Bronchial epithelial cell (primary cell): ENCODE measurements around the gene AHDC1. TPM values are rescaled to one million over a fixed set of nuclear protein-coding genes. Genes with fewer than 3 reads are reported as not detected.
A peak's percentile ranks its signal among the peaks of the same experiment; 100 is the strongest.

Source experiments
- DNase-seq: peaks from one replicate; pipeline ENCODE4 v3.0.0-alpha.2; 2010; ENCODE audit warnings: low read depth
- FAIRE-seq: peaks from 2 replicates; lab custom pipeline; 2011; peaks lifted over from hg19 to GRCh38; lab: Jason Lieb, UNC
- H3K27me3 ChIP-seq: 2 replicates; pipeline ENCODE4 v1.5.1; 2011; ENCODE audit warnings: low read length; ENCODE audit not compliant: control insufficient read depth, insufficient read depth
- H3K36me3 ChIP-seq: 2 replicates; pipeline ENCODE4 v1.5.1; 2011; ENCODE audit warnings: low read length; ENCODE audit not compliant: control insufficient read depth, insufficient read depth
- H3K4me3 ChIP-seq: 2 replicates; pipeline ENCODE4 v1.5.1; 2011; ENCODE audit warnings: mild to moderate bottlenecking, low read depth, low read length, control low read depth
- total RNA-seq: library from RNA; depleted of rRNA; stranded (reverse); fragments of >200 nt; gene quantifications from 2 replicates; pipeline ENCODE4 v1.2.1, GENCODE V29; 2014
- TF ChIP-seq, protein P1 (sequence below): IDR thresholded peaks from 2 replicates; pipeline ENCODE4 v1.5.1; 2011; ENCODE audit warnings: mild to moderate bottlenecking, moderate library complexity, low read length, control low read depth, inconsistent platforms; ENCODE audit not compliant: insufficient read depth, severe bottlenecking

Gene AHDC1
- total RNA-seq, 1 donor from 2014 or later, result 5.0 TPM

DNA sequence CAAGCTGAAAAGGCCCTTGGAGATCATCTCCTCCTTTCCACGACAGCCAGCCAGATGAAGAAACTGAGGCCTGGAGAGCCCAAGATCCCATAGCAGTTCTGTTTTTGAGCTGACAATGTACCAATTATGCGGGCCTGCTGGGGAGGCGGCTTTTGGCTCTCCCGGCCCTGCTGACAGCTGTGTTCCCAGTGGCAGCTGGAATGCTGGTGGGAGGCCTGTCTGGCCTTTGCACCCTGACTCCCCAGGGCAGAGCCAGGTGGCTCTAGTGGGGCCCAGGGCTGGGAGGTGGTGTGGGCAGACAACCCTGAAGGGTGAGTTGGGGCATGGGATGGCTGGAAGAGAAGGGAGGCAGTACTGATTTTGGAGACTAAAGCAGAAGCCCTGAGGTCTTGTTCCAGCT is 83.3 kb downstream of the AHDC1 start:
- H3K36me3 ChIP-seq, result no peaks in the 10 kb centered on the region
- TF ChIP-seq, protein P1, sequence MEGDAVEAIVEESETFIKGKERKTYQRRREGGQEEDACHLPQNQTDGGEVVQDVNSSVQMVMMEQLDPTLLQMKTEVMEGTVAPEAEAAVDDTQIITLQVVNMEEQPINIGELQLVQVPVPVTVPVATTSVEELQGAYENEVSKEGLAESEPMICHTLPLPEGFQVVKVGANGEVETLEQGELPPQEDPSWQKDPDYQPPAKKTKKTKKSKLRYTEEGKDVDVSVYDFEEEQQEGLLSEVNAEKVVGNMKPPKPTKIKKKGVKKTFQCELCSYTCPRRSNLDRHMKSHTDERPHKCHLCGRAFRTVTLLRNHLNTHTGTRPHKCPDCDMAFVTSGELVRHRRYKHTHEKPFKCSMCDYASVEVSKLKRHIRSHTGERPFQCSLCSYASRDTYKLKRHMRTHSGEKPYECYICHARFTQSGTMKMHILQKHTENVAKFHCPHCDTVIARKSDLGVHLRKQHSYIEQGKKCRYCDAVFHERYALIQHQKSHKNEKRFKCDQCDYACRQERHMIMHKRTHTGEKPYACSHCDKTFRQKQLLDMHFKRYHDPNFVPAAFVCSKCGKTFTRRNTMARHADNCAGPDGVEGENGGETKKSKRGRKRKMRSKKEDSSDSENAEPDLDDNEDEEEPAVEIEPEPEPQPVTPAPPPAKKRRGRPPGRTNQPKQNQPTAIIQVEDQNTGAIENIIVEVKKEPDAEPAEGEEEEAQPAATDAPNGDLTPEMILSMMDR, result no peak
- DNase-seq (no peak), FAIRE-seq (no peak)
- no peaks in the 10 kb centered on the region for H3K27me3 ChIP-seq
- no peak overlapping the region for H3K4me3 ChIP-seq

DNA sequence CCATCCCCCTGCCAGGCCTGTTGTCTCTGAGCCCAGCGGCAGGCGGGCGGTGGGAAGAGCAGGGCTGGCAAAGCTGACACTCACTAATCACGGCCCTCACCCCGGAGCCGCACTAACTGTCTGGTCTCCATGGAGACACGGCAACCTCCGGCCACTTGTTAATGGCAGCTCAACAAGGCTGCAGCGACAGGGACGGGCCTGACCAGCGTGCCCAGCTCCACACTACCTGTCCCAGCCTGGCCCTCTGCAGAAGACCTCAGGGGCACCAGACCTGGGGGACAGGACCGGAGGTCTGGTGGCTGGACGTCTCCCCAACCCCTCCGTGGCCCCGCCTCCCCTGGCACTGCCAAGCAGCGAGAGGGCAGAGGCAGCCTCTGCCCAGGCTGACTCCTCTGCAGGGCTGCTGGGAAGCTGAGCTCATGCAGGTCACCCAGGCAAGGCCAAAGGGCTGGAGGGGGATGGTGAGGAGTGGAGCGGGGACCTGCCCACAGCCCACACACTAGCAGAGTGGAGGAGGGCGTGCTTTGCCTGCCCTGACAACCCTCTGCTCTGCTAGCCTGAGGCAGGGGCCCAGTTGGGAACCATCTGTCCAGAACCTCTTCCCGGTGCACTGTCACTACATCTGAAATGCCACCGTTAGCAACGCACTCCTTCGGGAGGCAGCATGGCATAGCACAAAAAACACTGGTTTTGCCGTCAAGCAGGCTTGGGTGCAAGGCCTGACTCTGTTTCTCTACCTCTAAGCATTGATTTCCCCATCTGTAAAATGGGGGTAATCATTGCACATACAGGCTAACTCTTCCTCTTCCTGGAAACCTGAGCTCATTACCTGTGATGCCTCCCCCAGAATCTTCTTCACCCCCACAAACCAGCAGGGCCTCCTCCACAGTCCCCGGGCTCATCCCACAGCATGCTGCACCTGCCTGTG is 84.3 kb downstream of the AHDC1 start:
- H3K27me3 ChIP-seq, result no peaks in the 10 kb centered on the region
- TF ChIP-seq, protein P1, result no peak
- DNase-seq (no peak), FAIRE-seq (no peak)
- no peak overlapping the region for H3K4me3 ChIP-seq
- no peaks in the 10 kb centered on the region for H3K36me3 ChIP-seq

DNA sequence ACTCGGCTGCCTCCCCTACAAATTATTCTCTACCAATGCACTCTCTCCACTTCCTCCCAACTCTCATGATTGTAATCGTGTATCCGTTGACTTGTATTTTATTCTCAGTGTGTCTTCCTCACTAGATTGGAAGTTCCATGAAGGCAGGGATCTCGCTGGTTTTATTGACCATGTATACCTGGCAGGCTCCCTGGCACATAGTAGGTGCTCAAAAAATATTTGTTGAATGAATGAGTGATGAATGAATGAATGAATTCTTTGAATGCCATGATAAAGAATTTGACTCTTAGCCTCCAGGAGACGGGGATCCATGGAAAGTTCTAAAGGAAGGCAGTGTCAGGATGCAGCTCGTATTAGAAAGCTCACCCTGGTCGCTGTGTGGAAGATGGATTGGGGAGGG is 85.1 kb downstream of the AHDC1 start:
- no peak for FAIRE-seq
- Histone ChIP-seq H3K27me3 (no peaks in the 10 kb centered on the region), H3K36me3 (no peaks in the 10 kb centered on the region), H3K4me3 (no peak overlapping the region)
- DNase-seq, result no peak
- TF ChIP-seq, protein P1, result no peak

DNA sequence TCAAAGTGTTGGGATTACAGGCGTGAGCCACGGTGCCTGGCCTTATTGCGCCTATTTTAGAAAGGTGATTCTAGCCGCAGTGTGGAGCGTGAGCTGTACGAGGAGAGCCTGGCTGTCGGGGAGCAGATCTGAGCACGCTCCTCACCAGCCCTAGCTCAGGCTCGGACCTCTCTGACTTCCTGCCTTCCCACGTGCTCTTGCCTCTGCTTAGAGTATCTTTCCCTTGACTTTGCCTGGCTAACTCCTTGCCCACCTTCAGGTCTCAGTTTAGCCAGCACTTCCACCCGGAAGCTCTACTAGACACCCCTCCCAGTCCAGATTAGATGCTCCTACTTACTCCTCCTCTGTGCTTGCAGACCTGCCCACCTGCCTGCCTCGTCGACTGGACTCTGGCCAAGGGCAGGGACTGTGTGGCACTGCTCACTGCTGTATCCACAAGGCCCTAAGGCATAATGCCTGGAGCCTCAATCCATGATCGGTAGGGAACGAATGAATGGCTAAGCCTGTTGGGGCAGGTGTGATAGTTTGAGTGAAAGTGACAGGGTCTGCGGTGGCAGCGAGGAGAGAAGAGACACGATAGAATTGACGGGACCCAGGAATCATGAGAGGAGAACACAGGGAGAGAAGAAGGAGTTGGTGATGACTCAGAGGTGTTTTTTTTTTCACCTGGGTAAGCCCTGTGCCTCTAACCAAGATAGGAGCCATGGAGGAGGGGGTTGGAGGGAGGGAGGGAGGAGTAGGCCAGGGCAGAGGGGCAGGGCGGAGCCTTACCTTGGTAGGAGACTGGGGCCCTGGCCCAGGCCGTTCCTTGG is 85.8 kb downstream of the AHDC1 start:
- TF ChIP-seq, protein P1, result no peak
- H3K27me3 ChIP-seq, result no peaks in the 10 kb centered on the region
- FAIRE-seq (peak; percentile 73), DNase-seq (peak; percentile 89)
- no peak overlapping the region for H3K4me3 ChIP-seq
- no peaks in the 10 kb centered on the region for H3K36me3 ChIP-seq

DNA sequence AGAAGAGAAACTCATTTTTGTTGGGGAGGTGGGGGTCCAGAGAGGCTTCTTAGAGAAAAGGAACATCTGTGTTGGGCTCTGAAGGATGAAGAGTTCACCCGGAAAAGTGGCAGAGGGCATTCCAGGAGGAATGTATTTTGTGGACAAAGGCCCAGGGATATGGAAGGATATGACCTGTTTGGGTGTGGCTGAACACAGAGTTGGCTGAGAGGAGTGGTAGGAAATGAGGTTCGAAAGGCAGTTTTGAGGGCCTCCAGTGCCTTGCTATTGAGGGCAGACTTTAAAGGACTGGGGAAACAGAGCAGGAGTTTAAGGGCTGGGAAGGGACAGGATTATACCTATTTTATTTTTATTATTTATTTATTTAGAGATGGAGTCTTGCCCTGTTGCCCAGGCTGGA is 86.6 kb downstream of the AHDC1 start:
- Histone ChIP-seq H3K27me3 (no peaks in the 10 kb centered on the region), H3K36me3 (no peaks in the 10 kb centered on the region), H3K4me3 (no peak overlapping the region)
- FAIRE-seq (no peak), DNase-seq (peak; percentile 51)
- TF ChIP-seq, protein P1, result no peak
